WI38 (cell line): Measurements from ENCODE around the gene APOF.
"Not testable (repeated sequence)": the region's sequence is repeated elsewhere in the genome, so short reads cannot be mapped to it uniquely, and the experiment has no call there.

ENCODE experiments used
- H3K4me3 ChIP-seq: 2 replicates; pipeline ENCODE4 v1.5.1; 2011; ENCODE audit warnings: low read depth, mild to moderate bottlenecking, control low read depth, low read length
- CTCF ChIP-seq: IDR thresholded peaks from 2 replicates; pipeline ENCODE4 v1.5.1; 2012; ENCODE audit warnings: low read depth, mild to moderate bottlenecking, control low read depth, low read length

The APOF gene, protein sequence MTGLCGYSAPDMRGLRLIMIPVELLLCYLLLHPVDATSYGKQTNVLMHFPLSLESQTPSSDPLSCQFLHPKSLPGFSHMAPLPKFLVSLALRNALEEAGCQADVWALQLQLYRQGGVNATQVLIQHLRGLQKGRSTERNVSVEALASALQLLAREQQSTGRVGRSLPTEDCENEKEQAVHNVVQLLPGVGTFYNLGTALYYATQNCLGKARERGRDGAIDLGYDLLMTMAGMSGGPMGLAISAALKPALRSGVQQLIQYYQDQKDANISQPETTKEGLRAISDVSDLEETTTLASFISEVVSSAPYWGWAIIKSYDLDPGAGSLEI

GRCh38 chr12:56362130-56363059 lies at the start of gene APOF:
TSS of gene APOF (minus strand) at chr12:56362857. CDS start at chr12:56362745, 112 bp downstream.
- H3K4me3 ChIP-seq: no peak within 1 kb of the TSS

GRCh38 chr12:56411781-56412639 lies 49.4 kb upstream of the APOF start:
- no peak overlapping the region for H3K4me3 ChIP-seq
- TF ChIP-seq CTCF: no peak

More at GRCh38 chr12:56362130-56363059, at the start of gene APOF:
- no peak for TF ChIP-seq CTCF

GRCh38 chr12:56410768-56411167 lies 48.1 kb upstream of the APOF start:
- no peak overlapping the region for H3K4me3 ChIP-seq
- TF ChIP-seq CTCF: no peak

- TF ChIP-seq CTCF: no peak
- no peak overlapping the region for H3K4me3 ChIP-seq
Measured at GRCh38 chr12:56408799-56409417, 46.3 kb upstream of the APOF start.

GRCh38 chr12:56404227-56404626 lies 41.6 kb upstream of the APOF start:
- not testable (repeated sequence) for H3K4me3 ChIP-seq

DNA sequence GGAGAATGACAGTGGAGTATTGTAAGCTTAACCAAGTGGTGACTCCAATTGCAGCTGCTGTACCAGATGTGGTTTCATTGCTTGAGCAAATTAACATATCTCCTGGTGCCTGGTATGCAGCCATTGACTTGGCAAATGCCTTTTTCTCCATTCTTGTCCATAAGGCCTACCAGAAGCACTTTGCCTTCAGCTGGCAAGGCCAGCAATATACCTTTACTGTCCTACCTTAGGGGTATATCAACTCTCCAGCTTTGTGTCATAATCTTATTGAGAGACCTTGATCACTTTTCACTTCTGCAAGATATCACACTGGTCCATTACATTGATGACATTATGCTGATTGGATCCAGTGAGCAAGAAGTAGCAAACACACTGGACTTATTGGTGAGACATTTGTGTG lies 39.0 kb upstream of the APOF start:
- H3K4me3 ChIP-seq: not testable (repeated sequence)

DNA sequence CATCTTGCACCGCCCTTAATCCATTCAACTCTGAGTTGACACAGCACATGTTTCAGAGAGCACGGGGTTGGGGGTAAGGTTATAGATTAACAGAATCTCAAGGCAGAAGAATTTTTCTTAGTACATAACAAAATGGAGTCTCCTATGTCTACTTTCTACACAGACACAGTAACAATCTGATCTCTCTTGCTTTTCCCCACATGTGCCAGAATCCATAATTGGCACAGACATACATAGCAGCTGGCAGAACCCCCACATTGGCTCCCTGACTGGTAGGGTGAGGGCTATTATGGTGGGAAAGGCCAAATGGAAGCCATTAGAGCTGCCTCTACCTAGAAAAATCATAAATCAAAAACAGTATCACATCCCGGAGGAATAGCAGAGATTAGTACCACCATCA lies 38.5 kb upstream of the APOF start:
- not testable (repeated sequence) for H3K4me3 ChIP-seq

GRCh38 chr12:56399466-56399865 lies 36.8 kb upstream of the APOF start:
- not testable (repeated sequence) for H3K4me3 ChIP-seq
